A673 (cell line): ENCODE measurements around the gene SLC66A2. TPM values are rescaled to one million over a fixed set of nuclear protein-coding genes. Genes with fewer than 3 reads are reported as not detected.

Source experiments
- BruUV-seq: library from RNA; stranded (reverse); fragments of 400-500 nt; replicated peaks from 2 replicates; lab custom pipeline; 2021; lab: Mats Ljungman, UMichigan
- CTCF ChIA-PET: fragments of 300-600 bp; sonication (Branson Sonifier 250); formaldehyde crosslinking; loops from one replicate; lab custom pipeline; 2022; ENCODE audit warnings: antibody characterized with exemption; lab: Charles Lee
- POLR2A ChIA-PET: fragments of 300-600 bp; sonication (Branson Sonifier 250); formaldehyde crosslinking; loops from one replicate; lab custom pipeline; 2022; ENCODE audit warnings: antibody characterized with exemption; ENCODE audit not compliant: low non-redundant PET; lab: Charles Lee
- DNase-seq: peaks from one replicate; pipeline ENCODE4 v3.0.0-alpha.2; 2015; ENCODE audit warnings: low spot score
- H3K27ac ChIP-seq: fragments of 200-600 bp; sonication (generic); 2 replicates; pipeline ENCODE4 v1.5.1; 2016; ENCODE audit warnings: mixed run types, low read depth, mild to moderate bottlenecking, mixed read lengths, antibody characterized with exemption, low read length; ENCODE audit not compliant: poor library complexity, severe bottlenecking
- H3K27me3 ChIP-seq: fragments of 200-600 bp; sonication (generic); replicated peaks from 2 replicates; pipeline ENCODE4 v1.6.1; 2017; ENCODE audit warnings: mixed run types, low read depth, mild to moderate bottlenecking, mixed read lengths, antibody characterized with exemption, low read length; ENCODE audit not compliant: insufficient read depth, poor library complexity
- H3K36me3 ChIP-seq: fragments of 200-600 bp; sonication (generic); 2 replicates; pipeline ENCODE4 v1.6.1; 2016; ENCODE audit warnings: mixed run types, mild to moderate bottlenecking, mixed read lengths, antibody characterized with exemption, low read length; ENCODE audit not compliant: insufficient read depth, poor library complexity, severe bottlenecking
- H3K4me1 ChIP-seq: fragments of 200-600 bp; sonication (generic); 2 replicates; pipeline ENCODE4 v1.6.1; 2017; ENCODE audit warnings: mixed run types, mild to moderate bottlenecking, mixed read lengths, antibody characterized with exemption, low read length; ENCODE audit not compliant: insufficient read depth, poor library complexity, severe bottlenecking
- H3K4me3 ChIP-seq: fragments of 200-600 bp; sonication (generic); 2 replicates; pipeline ENCODE4 v1.5.1; 2016; ENCODE audit warnings: low read depth, mixed run types, mild to moderate bottlenecking, mixed read lengths, low read length; ENCODE audit not compliant: poor library complexity, severe bottlenecking
- H3K9me3 ChIP-seq: fragments of 200-600 bp; sonication (generic); 2 replicates; pipeline ENCODE4 v1.6.1; 2016; ENCODE audit warnings: mixed run types, low read depth, mild to moderate bottlenecking, mixed read lengths, antibody characterized with exemption, low read length; ENCODE audit not compliant: poor library complexity, severe bottlenecking
- CTCF ChIP-seq: fragments of 300-800, 200-600 bp; sonication (generic); conservative IDR thresholded peaks from 2 replicates; pipeline ENCODE4 v1.5.1; 2017; ENCODE audit warnings: low read depth, mild to moderate bottlenecking, antibody characterized with exemption, low read length, moderate library complexity, mixed read lengths
- EZH2 ChIP-seq: fragments of 200-600 bp; sonication (generic); IDR thresholded peaks from 2 replicates; pipeline ENCODE4 v1.6.1; 2017; ENCODE audit warnings: borderline replicate concordance, low read depth, mild to moderate bottlenecking, mixed read lengths, antibody characterized with exemption, low read length; ENCODE audit not compliant: poor library complexity, severe bottlenecking
- intact Hi-C: fragments of 100-400 bp; cut with micrococcal nuclease; formaldehyde crosslinking; loops from one replicate; pipeline ENCODE4 v1.10.0; 2022; ENCODE audit not compliant: unreplicated experiment
- total RNA-seq: library from RNA; stranded (reverse); gene quantifications from 2 replicates; pipeline ENCODE4 v1.2.3, GENCODE V29; 2021

Gene SLC66A2
- total RNA-seq, 1 experiment from 2014 or later: 28.0 TPM

- BruUV-seq: no TSS peak
- POLR2A ChIA-PET: no interaction called here
- intact Hi-C loops: no loop called here
- CTCF ChIA-PET: no interaction called here
- no peaks in the 10 kb centered on the region for H3K36me3 ChIP-seq
- H3K4me1 ChIP-seq: no peaks in the 10 kb centered on the region
- H3K9me3 ChIP-seq: no peaks in the 10 kb centered on the region
- no peak overlapping the region for H3K4me3 ChIP-seq
- no peaks in the 10 kb centered on the region for H3K27me3 ChIP-seq
- no peak overlapping the region for H3K27ac ChIP-seq
- TF ChIP-seq EZH2 (no peak), CTCF (no peak)
- DNase-seq: no peak
Measured at GRCh38 chr18:79875531-79875919, 75.9 kb downstream of the SLC66A2 start.

GRCh38 chr18:79874553-79875530 lies 76.6 kb downstream of the SLC66A2 start:
- intact Hi-C loops: no loop called here
- no peaks in the 10 kb centered on the region for H3K4me1 ChIP-seq
- BruUV-seq: no TSS peak
- H3K27me3 ChIP-seq: no peaks in the 10 kb centered on the region
- DNase-seq: no peak
- H3K4me3 ChIP-seq: no peak overlapping the region
- TF ChIP-seq EZH2 (no peak), CTCF (no peak)
- H3K36me3 ChIP-seq: no peaks in the 10 kb centered on the region
- H3K27ac ChIP-seq: no peak overlapping the region
- ChIA-PET POLR2A (no interaction called here), CTCF (no interaction called here)
- no peaks in the 10 kb centered on the region for H3K9me3 ChIP-seq

- no peak overlapping the region for H3K27ac ChIP-seq
- ChIA-PET CTCF (no interaction called here), POLR2A (no interaction called here)
- intact Hi-C loops: no loop called here
- H3K36me3 ChIP-seq: no peaks in the 10 kb centered on the region
- no peaks in the 10 kb centered on the region for H3K4me1 ChIP-seq
- H3K9me3 ChIP-seq: no peaks in the 10 kb centered on the region
- DNase-seq: no peak
- no peak overlapping the region for H3K4me3 ChIP-seq
- TF ChIP-seq EZH2 (no peak), CTCF (no peak)
- no TSS peak for BruUV-seq
- no peaks in the 10 kb centered on the region for H3K27me3 ChIP-seq
Measured at GRCh38 chr18:79873449-79874110, 77.9 kb downstream of the SLC66A2 start.
